Smooth muscle cell (in vitro differentiated cells): ENCODE results near the gene CDCP1. TPM values are rescaled to one million over a fixed set of nuclear protein-coding genes. Genes with fewer than 3 reads are reported as not detected.

Experiments used
- DNase-seq: peaks from one replicate; lab custom pipeline; 2025; ENCODE audit not compliant: unreplicated experiment; lab: John Stamatoyannopoulos, UW
- H2AFZ ChIP-seq: fragments of 200-600 bp; sonication (generic); 2 replicates; pipeline ENCODE4 v1.6.0; 2016; ENCODE audit warnings: antibody characterized with exemption, low read depth, mild to moderate bottlenecking
- H3F3A ChIP-seq: fragments of 200-600 bp; sonication (generic); 2 replicates; pipeline ENCODE4 v1.6.0; 2017; ENCODE audit warnings: antibody characterized with exemption, low read depth
- H3K27ac ChIP-seq: fragments of 200-600 bp; sonication (generic); 2 replicates; pipeline ENCODE4 v1.5.1; 2016; ENCODE audit warnings: low read depth, mild to moderate bottlenecking
- H3K27me3 ChIP-seq: fragments of 200-600 bp; sonication (generic); 2 replicates; pipeline ENCODE4 v1.6.1; 2016; ENCODE audit warnings: low read depth, mild to moderate bottlenecking
- H3K36me3 ChIP-seq: fragments of 200-600 bp; sonication (generic); 2 replicates; pipeline ENCODE4 v1.5.1; 2016; ENCODE audit warnings: low read depth
- H3K4me1 ChIP-seq: fragments of 200-600 bp; sonication (generic); 2 replicates; pipeline ENCODE4 v1.5.1; 2016; ENCODE audit warnings: low read depth
- H3K4me2 ChIP-seq: fragments of 200-600 bp; sonication (generic); 2 replicates; pipeline ENCODE4 v1.6.0; 2016; ENCODE audit warnings: mild to moderate bottlenecking
- H3K4me3 ChIP-seq: fragments of 200-600 bp; sonication (generic); 2 replicates; pipeline ENCODE4 v1.5.1; 2016; ENCODE audit warnings: mild to moderate bottlenecking
- H3K79me2 ChIP-seq: fragments of 200-600 bp; sonication (generic); 2 replicates; pipeline ENCODE4 v1.6.0; 2016; ENCODE audit warnings: low read depth, mild to moderate bottlenecking
- H3K9ac ChIP-seq: fragments of 200-600 bp; sonication (generic); 2 replicates; pipeline ENCODE4 v1.6.0; 2016; ENCODE audit warnings: low read depth
- H3K9me3 ChIP-seq: fragments of 200-600 bp; sonication (generic); replicated peaks from 2 replicates; pipeline ENCODE4 v1.5.1; 2016; ENCODE audit warnings: low read depth
- H4K20me1 ChIP-seq: fragments of 200-600 bp; sonication (generic); 2 replicates; pipeline ENCODE4 v1.6.0; 2016; ENCODE audit warnings: low read depth
- WGBS: methylation state at CpG from one replicate; pipeline ENCODE4 v1.1.7; 2016; ENCODE audit warnings: low lambda C conversion rate; 5-methylcytosine and 5-hydroxymethylcytosine counted together
- polyA plus RNA-seq: library from polyadenylated mRNA; unstranded; fragments of >200 nt; fragmentation: Nextera tagmentation; extraction: Ambion mirVana; gene quantifications from 2 replicates; pipeline ENCODE4 v1.2.1, GENCODE V29; 2016
- total RNA-seq: library from RNA; depleted of rRNA; stranded (reverse); fragments of >200 nt; gene quantifications from 2 replicates; pipeline ENCODE4 v1.2.3, GENCODE V29; 2014
- TF ChIP-seq, protein P1 (sequence below): fragments of 200-600 bp; sonication (generic); IDR thresholded peaks from 2 replicates; pipeline ENCODE4 v1.5.1; 2017; ENCODE audit warnings: borderline replicate concordance, mild to moderate bottlenecking, antibody characterized with exemption; ENCODE audit not compliant: insufficient read depth, poor library complexity, severe bottlenecking

CDCP1 gene
- total and polyA plus RNA-seq, 2 experiments from 2014 or later = 2.5 to 7.9 TPM

DNA sequence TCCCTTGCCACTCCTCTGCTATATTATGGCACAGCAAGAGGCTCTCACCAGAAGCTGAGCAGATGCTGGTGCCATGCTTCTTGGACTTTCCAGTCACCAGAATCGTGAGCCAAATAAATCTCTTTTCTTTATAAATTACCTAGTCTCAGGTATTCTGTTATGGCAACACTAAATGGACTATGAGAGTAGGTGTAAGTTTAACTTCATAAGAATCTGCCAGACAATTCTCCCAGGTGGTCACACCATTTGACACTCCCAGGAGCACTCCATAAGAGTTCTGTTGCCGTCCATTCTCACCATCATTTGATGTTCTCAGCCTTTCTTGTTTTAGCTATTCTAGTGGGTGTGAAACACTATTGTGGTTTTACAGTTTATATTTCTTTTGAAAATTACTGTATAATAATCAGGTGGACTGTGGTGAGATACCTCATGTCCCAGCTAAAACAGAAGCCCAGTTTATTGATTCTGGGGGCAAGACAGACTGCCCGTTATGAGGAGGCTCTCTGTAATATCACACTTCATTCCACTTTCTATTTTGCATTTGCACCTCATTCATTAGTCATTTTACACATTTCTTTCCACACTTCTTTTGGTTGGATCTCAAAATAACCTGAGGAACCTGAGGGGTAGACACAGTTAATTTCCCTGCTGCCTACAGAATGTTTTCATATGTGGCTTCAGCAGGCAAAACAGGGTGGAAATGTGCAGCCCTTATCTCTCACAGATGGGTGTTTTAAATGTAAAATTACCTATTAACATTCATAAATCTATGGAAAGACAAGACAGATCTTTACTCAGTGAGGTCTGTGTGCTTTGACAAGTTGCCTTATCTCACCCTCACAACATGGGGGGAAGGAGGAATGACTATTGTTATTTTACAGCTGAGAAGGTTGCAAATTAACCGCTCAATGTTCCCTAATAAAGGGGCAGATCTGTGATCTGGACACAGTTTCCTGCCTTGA is 42.1 kb downstream of the CDCP1 start:
- Histone ChIP-seq H3K79me2 (no peaks in the 10 kb centered on the region), H3K4me1 (peaks cover 7% of the 10 kb centered on the region), H3K4me3 (no peak overlapping the region), H3K27ac (peak overlapping the region; percentile 98), H3K27me3 (no peaks in the 10 kb centered on the region), H3K36me3 (no peaks in the 10 kb centered on the region), H2AFZ (no peak overlapping the region), H3F3A (peaks cover 27% of the 10 kb centered on the region), H3K9me3 (no peaks in the 10 kb centered on the region), H3K9ac (peak overlapping the region; percentile 20), H3K4me2 (peak overlapping the region; percentile 75), H4K20me1 (no peaks in the 10 kb centered on the region)
- TF ChIP-seq, protein P1, sequence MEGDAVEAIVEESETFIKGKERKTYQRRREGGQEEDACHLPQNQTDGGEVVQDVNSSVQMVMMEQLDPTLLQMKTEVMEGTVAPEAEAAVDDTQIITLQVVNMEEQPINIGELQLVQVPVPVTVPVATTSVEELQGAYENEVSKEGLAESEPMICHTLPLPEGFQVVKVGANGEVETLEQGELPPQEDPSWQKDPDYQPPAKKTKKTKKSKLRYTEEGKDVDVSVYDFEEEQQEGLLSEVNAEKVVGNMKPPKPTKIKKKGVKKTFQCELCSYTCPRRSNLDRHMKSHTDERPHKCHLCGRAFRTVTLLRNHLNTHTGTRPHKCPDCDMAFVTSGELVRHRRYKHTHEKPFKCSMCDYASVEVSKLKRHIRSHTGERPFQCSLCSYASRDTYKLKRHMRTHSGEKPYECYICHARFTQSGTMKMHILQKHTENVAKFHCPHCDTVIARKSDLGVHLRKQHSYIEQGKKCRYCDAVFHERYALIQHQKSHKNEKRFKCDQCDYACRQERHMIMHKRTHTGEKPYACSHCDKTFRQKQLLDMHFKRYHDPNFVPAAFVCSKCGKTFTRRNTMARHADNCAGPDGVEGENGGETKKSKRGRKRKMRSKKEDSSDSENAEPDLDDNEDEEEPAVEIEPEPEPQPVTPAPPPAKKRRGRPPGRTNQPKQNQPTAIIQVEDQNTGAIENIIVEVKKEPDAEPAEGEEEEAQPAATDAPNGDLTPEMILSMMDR = no peak
- no peak for DNase-seq
- WGBS = 93% methylated on average over 4 of the region's 4 CpGs

DNA sequence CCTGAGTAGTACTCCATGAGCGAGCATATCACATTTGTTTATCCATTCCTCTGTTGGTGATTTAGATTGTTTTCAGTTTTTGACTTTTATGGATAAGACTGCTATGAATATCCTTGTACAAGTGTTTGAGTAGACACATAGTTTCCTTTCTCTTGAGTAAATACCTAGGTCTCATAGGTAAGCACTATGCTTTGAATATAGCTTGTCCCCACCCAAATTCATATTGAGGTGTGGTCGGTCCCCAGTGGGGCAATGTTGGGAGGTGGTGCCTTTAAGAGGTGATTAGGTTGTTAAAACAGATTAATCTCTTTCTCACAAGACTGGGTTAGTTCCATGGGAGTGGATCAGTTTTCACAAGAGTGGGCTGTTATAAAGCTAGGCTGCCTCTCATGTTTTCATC is 42.8 kb downstream of the CDCP1 start:
- H2AFZ ChIP-seq = no peak overlapping the region
- TF ChIP-seq, protein P1 = no peak
- H3K4me2 ChIP-seq = no peak overlapping the region
- WGBS = 98% methylated on average over 2 of the region's 2 CpGs
- no peak for DNase-seq
- no peaks in the 10 kb centered on the region for H3K36me3 ChIP-seq
- peaks cover 7% of the 10 kb centered on the region for H3K4me1 ChIP-seq
- H4K20me1 ChIP-seq = no peaks in the 10 kb centered on the region
- peaks cover 27% of the 10 kb centered on the region for H3F3A ChIP-seq
- H3K27ac ChIP-seq = no peak overlapping the region
- H3K4me3 ChIP-seq = no peak overlapping the region
- no peaks in the 10 kb centered on the region for H3K9me3 ChIP-seq
- H3K9ac ChIP-seq = no peak overlapping the region
- H3K27me3 ChIP-seq = no peaks in the 10 kb centered on the region
- no peaks in the 10 kb centered on the region for H3K79me2 ChIP-seq

DNA sequence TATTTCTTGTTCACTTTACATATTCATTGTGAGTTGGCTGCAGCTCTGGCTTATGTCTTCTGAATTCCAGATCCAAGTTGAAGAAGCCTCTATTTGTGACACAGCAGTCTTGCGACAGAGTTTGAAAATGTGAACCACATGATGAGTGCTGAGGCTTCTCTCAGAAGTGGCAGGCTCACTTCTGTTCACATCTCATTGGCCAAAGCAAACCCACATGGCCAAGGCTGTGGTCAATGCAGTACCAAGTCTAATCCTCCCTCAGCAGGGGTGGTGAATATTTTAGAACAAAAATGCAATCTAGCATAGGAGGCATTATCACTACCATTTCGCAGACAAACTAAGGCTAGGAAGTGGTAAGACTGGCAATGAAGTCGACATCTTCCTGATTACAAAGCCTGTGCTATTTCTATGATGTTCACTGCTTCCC is 45.2 kb downstream of the CDCP1 start:
- Histone ChIP-seq H2AFZ (no peak overlapping the region), H3K4me1 (peaks cover 7% of the 10 kb centered on the region), H3F3A (peaks cover 24% of the 10 kb centered on the region), H3K4me3 (no peak overlapping the region), H3K79me2 (no peaks in the 10 kb centered on the region), H3K9me3 (no peaks in the 10 kb centered on the region), H3K9ac (no peak overlapping the region), H4K20me1 (no peaks in the 10 kb centered on the region), H3K27ac (peak overlapping the region; percentile 85), H3K27me3 (no peaks in the 10 kb centered on the region), H3K36me3 (no peaks in the 10 kb centered on the region), H3K4me2 (no peak overlapping the region)
- TF ChIP-seq, protein P1 = no peak
- 25% methylated on average over 3 of the region's 3 CpGs for WGBS
- no peak for DNase-seq
